ENCODE results near the gene LNPEP. TPM values are rescaled to one million over a fixed set of nuclear protein-coding genes. Genes with fewer than 3 reads are reported as not detected.

The LNPEP gene
- total RNA-seq, 1 donor from 2014 or later = 38.1 TPM

DNA sequence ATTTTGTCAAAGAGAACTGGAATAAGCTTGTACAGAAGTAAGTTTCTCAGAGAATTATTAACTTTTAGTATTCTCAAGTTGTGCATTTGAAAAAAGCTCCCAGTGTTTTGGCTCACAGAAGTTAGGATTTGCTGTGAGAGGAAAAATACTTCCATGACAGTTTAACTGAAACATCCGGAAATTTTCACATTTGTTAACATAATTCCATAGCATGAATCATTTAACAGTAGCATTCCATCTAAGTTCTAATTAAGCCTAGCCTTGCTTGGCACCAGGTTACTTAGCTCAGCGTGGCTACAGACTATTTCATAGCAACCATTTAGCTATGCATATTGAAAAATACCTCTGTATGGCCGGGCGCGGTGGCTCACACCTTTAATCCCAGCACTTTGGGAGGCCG lies 90.8 kb downstream of the LNPEP start:
- Mint-ChIP-seq H3K4me3 (no peak overlapping the region), H3K27me3 (no peaks in the 10 kb centered on the region), H3K36me3 (peaks cover 56% of the 10 kb centered on the region), H3K27ac (no peak overlapping the region), H3K9me3 (no peaks in the 10 kb centered on the region), H3K4me1 (ENCODE audit: unreplicated experiment) (peaks cover under 1% of the 10 kb centered on the region)
- TF ChIP-seq, protein P1, sequence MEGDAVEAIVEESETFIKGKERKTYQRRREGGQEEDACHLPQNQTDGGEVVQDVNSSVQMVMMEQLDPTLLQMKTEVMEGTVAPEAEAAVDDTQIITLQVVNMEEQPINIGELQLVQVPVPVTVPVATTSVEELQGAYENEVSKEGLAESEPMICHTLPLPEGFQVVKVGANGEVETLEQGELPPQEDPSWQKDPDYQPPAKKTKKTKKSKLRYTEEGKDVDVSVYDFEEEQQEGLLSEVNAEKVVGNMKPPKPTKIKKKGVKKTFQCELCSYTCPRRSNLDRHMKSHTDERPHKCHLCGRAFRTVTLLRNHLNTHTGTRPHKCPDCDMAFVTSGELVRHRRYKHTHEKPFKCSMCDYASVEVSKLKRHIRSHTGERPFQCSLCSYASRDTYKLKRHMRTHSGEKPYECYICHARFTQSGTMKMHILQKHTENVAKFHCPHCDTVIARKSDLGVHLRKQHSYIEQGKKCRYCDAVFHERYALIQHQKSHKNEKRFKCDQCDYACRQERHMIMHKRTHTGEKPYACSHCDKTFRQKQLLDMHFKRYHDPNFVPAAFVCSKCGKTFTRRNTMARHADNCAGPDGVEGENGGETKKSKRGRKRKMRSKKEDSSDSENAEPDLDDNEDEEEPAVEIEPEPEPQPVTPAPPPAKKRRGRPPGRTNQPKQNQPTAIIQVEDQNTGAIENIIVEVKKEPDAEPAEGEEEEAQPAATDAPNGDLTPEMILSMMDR (conservative IDR thresholded peaks at IDR 0.05) = no peak
- DNase-seq (ENCODE audit: extremely low spot score, unreplicated experiment) = no peak

DNA sequence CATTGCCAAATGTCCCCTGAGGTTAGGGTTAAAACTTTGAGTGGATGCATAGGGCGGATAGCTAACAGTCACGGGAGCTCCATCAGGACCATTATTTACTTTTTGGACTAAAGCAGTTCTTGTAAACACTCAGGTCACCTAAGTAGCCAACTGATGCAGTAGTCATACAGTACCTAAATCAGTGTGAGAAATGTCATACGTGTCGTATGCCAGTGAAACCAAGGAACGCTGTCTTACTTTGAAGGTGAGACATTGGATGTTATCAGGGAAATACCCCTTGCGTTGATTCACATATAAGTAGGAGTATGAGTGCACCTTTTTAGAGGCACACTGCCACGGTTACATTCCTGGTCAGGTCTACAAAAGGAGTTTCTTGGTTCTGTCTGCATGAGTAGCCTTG lies 101.9 kb downstream of the LNPEP start:
- no peak overlapping the region for H3K4me3 Mint-ChIP-seq
- H3K9me3 Mint-ChIP-seq = no peaks in the 10 kb centered on the region
- H3K27ac Mint-ChIP-seq = no peak overlapping the region
- H3K27me3 Mint-ChIP-seq = no peaks in the 10 kb centered on the region
- TF ChIP-seq, protein P1 (conservative IDR thresholded peaks at IDR 0.05) = no peak
- peaks cover 9% of the 10 kb centered on the region for H3K36me3 Mint-ChIP-seq
- no peak for DNase-seq (ENCODE audit: extremely low spot score, unreplicated experiment)
- peaks cover 13% of the 10 kb centered on the region for H3K4me1 Mint-ChIP-seq (ENCODE audit: unreplicated experiment)

DNA sequence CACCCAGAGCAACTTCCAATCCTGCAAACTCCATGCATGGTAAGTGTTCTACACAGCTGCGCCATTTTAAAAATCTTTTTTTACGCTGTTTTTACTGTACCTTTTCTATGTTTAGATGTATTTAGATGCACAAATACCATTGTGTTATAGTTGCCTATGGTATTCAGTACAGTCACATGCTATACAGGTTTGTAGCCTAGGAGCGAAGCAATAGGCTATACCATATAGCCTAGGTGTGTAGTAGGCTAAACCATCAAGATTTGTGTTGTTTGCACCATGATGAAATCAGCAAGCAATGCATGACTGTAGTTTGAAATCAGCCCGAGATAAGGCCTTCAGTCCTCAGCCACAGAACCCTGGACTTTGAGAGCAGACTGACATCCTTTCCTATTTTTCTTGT lies 105.4 kb downstream of the LNPEP start:
- no peak overlapping the region for H3K4me3 Mint-ChIP-seq
- H3K4me1 Mint-ChIP-seq (ENCODE audit: unreplicated experiment) = peaks cover 31% of the 10 kb centered on the region
- peaks cover 3% of the 10 kb centered on the region for H3K27me3 Mint-ChIP-seq
- H3K27ac Mint-ChIP-seq = no peak overlapping the region
- no peak for DNase-seq (ENCODE audit: extremely low spot score, unreplicated experiment)
- peaks cover 4% of the 10 kb centered on the region for H3K36me3 Mint-ChIP-seq
- H3K9me3 Mint-ChIP-seq = no peaks in the 10 kb centered on the region
- TF ChIP-seq, protein P1 (conservative IDR thresholded peaks at IDR 0.05) = no peak

DNA sequence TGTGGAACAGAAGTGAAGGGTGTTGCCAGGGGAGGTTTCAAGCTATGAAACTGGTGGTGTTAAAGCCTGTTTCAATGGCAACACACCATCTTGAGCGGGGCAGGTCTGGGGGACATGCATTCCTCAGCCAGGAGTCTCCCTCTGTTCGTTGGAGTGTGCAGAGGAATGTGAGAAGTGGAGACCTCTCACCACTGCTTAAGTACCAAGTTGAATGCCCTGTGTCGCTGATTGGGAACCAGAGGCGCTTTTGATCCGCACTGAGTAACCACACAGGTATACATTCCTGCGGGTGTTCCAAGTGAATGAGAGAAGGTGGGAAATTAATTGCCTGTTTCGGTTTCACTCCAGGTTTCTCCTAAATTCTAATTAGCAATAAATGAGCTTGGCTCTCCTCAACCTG lies 107.1 kb downstream of the LNPEP start:
- no peak overlapping the region for H3K4me3 Mint-ChIP-seq
- H3K36me3 Mint-ChIP-seq = no peaks in the 10 kb centered on the region
- peaks cover 34% of the 10 kb centered on the region for H3K4me1 Mint-ChIP-seq (ENCODE audit: unreplicated experiment)
- H3K27ac Mint-ChIP-seq = no peak overlapping the region
- DNase-seq (ENCODE audit: extremely low spot score, unreplicated experiment) = no peak
- H3K9me3 Mint-ChIP-seq = no peaks in the 10 kb centered on the region
- H3K27me3 Mint-ChIP-seq = peaks cover 7% of the 10 kb centered on the region
- TF ChIP-seq, protein P1 (conservative IDR thresholded peaks at IDR 0.05) = no peak

DNA sequence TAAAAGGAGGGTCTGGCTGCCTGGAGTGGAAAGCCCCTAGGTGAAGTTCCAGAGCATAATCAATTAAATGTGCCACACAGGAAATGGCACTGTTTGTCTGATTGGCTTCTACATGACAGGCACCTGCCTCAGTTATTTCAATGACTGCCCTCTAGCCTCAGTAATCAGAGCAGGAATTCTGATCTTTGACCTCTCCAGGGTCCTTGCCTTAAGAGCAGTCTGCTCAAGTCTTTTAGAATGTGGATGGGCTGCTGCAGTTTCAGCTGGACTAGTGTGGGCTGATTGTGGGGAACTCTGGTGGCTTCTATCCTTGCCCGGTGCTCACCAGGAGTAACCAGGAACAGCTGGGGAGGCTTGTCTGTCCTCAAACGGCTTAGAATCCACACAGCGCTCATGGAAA lies 107.6 kb downstream of the LNPEP start:
- H3K36me3 Mint-ChIP-seq = no peaks in the 10 kb centered on the region
- H3K4me1 Mint-ChIP-seq (ENCODE audit: unreplicated experiment) = peaks cover 33% of the 10 kb centered on the region

More for the DNA sequence above, 107.6 kb downstream of the LNPEP start:
- Mint-ChIP-seq H3K9me3 (no peaks in the 10 kb centered on the region), H3K4me3 (no peak overlapping the region), H3K27me3 (peaks cover 9% of the 10 kb centered on the region), H3K27ac (no peak overlapping the region)
- no peak for DNase-seq (ENCODE audit: extremely low spot score, unreplicated experiment)
- TF ChIP-seq, protein P1 (conservative IDR thresholded peaks at IDR 0.05) = no peak
